CD4-positive, CD25-positive, alpha-beta regulatory T cell (primary cell): ENCODE results near the gene GLI3. TPM values are rescaled to one million over a fixed set of nuclear protein-coding genes. Genes with fewer than 3 reads are reported as not detected.

Experiments used
- ATAC-seq, 2 donors: fragments of 150-1000 bp; cut with Tn5 transposase; one replicate each; pipeline ENCODE4 v1.10.0; 2021; ENCODE audit warnings: low read depth in 2 of 2, moderate number of reproducible peaks in 2 of 2, moderate library complexity in 1 of 2
- DNase-seq, 3 donors: peaks; one replicate each; pipeline versions ENCODE4 v3.0.0 to v3.0.0-alpha.2; 2012 to 2022; ENCODE audit warnings: mixed read lengths in 1 of 3
- H3K27ac ChIP-seq: one replicate; pipeline ENCODE4 v1.7.0; 2013; ENCODE audit warnings: mild to moderate bottlenecking, low read length; ENCODE audit not compliant: insufficient read depth, poor library complexity, severe bottlenecking
- H3K27me3 ChIP-seq: one replicate; pipeline ENCODE4 v1.7.0; 2013; ENCODE audit warnings: low read length; ENCODE audit not compliant: control insufficient read depth, insufficient read depth
- H3K36me3 ChIP-seq: one replicate; pipeline ENCODE4 v1.7.0; 2013; ENCODE audit warnings: mild to moderate bottlenecking, low read length, moderate library complexity; ENCODE audit not compliant: control insufficient read depth, insufficient read depth
- H3K4me1 ChIP-seq: 2 replicates; pipeline ENCODE4 v1.7.0; 2013; ENCODE audit warnings: mild to moderate bottlenecking, low read length; ENCODE audit not compliant: insufficient read depth, control insufficient read depth, poor library complexity, severe bottlenecking
- H3K4me3 ChIP-seq: one replicate; pipeline ENCODE4 v1.7.0; 2013; ENCODE audit warnings: low read depth, mild to moderate bottlenecking, low read length, moderate library complexity
- H3K9me3 ChIP-seq, 2 experiments: 1 replicate in 1 of 2; 2 replicates in 1 of 2; pipeline ENCODE4 v1.7.0; 2013; ENCODE audit warnings: low read length in 2 of 2, mild to moderate bottlenecking in 1 of 2, moderate library complexity in 1 of 2; ENCODE audit not compliant: control insufficient read depth in 2 of 2
- H3K27ac Mint-ChIP-seq, 3 donors: one replicate each; pipeline ENCODE4 v1.8.0; 2020 to 2022; ENCODE audit warnings: mild to moderate bottlenecking in 3 of 3, mixed read lengths in 3 of 3, moderate library complexity in 2 of 3
- H3K27me3 Mint-ChIP-seq: one replicate; pipeline ENCODE4 v1.8.0; 2022; ENCODE audit warnings: mild to moderate bottlenecking, mixed read lengths
- H3K36me3 Mint-ChIP-seq: one replicate; pipeline ENCODE4 v1.8.0; 2020; ENCODE audit warnings: mixed read lengths
- H3K4me1 Mint-ChIP-seq, 4 donors: one replicate each; pipeline ENCODE4 v1.8.0; 2020 to 2022; ENCODE audit warnings: mixed read lengths in 4 of 4, mild to moderate bottlenecking in 1 of 4
- H3K4me3 Mint-ChIP-seq, 4 donors: one replicate each; pipeline ENCODE4 v1.8.0; 2020 to 2022; ENCODE audit warnings: mild to moderate bottlenecking in 4 of 4, mixed read lengths in 4 of 4, moderate library complexity in 3 of 4
- H3K9me3 Mint-ChIP-seq, 7 donors: one replicate each; pipeline ENCODE4 v1.8.0; 2020 to 2022; ENCODE audit warnings: mixed read lengths in 7 of 7, mild to moderate bottlenecking in 3 of 7, moderate library complexity in 2 of 7
- polyA plus RNA-seq, 4 donors: library from polyadenylated mRNA; unstranded; fragments of 300-500 nt; fragmentation: Illumina TruSeq; gene quantifications; one replicate each; pipeline ENCODE4 v1.2.3, GENCODE V29; 2021
- total RNA-seq: library from RNA; stranded (reverse); gene quantifications from one replicate; pipeline ENCODE4 v1.2.3, GENCODE V29; 2022

GLI3 gene
- total and polyA plus RNA-seq, 5 donors from 2014 or later = not detected

- Mint-ChIP-seq H3K36me3 (no peaks in the 10 kb centered on the region), H3K27me3 (no peaks in the 10 kb centered on the region), H3K27ac (no peak overlapping the region), H3K4me3 (no peak overlapping the region), H3K9me3 (no peaks in the 10 kb centered on the region), H3K4me1 (no peaks in the 10 kb centered on the region)
- DNase-seq = no peak
- Histone ChIP-seq H3K4me3 (no peak overlapping the region), H3K9me3 (no peaks in the 10 kb centered on the region), H3K27ac (no peak overlapping the region), H3K27me3 (no peaks in the 10 kb centered on the region), H3K4me1 (no peaks in the 10 kb centered on the region), H3K36me3 (no peaks in the 10 kb centered on the region)
- ATAC-seq = no peak
These were observed 102.6 kb downstream of the GLI3 start for GRCh38 chr7:42134276-42134876.

DNA sequence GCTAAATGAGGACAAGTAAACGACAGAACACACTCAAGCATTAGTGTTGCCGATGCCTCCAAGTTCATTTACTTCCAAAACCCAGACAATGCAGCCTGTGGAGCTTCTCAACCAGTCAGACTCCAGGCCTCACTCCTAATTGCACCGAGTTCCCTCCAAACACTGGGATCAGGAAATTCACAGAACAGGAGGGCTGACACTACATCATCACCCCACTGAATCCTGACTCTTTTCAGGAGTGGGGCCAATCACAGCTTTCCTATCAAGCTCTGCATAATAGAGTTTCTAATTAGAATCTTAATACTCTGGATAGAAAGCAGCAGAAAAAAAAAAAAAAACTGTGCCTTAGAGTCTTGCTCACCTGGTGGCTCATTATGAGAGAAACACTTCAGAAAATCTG, 103.7 kb downstream of the GLI3 start:
- no peak overlapping the region for H3K27ac ChIP-seq

GRCh38 chr7:42128703-42129102, 108.3 kb downstream of the GLI3 start:
- Histone ChIP-seq H3K4me1 (no peaks in the 10 kb centered on the region), H3K27me3 (no peaks in the 10 kb centered on the region), H3K4me3 (no peak overlapping the region), H3K9me3 (no peaks in the 10 kb centered on the region), H3K27ac (no peak overlapping the region), H3K36me3 (no peaks in the 10 kb centered on the region)
- no peaks in the 10 kb centered on the region for H3K36me3 Mint-ChIP-seq
- ATAC-seq = no peak
- peak in 1 of 3 donors; percentile 1 for DNase-seq
- no peak overlapping the region for H3K27ac Mint-ChIP-seq
- H3K4me1 Mint-ChIP-seq = no peaks in the 10 kb centered on the region
- H3K9me3 Mint-ChIP-seq = peaks cover 0 to 4% (median 0%) of the 10 kb centered on the region in 7 donors
- H3K4me3 Mint-ChIP-seq = no peak overlapping the region
- H3K27me3 Mint-ChIP-seq = no peaks in the 10 kb centered on the region

More for the DNA sequence above, 103.7 kb downstream of the GLI3 start:
- no peaks in the 10 kb centered on the region for H3K27me3 ChIP-seq
- H3K27me3 Mint-ChIP-seq = no peaks in the 10 kb centered on the region
- no peaks in the 10 kb centered on the region for H3K4me1 Mint-ChIP-seq
- no peaks in the 10 kb centered on the region for H3K9me3 ChIP-seq
- H3K9me3 Mint-ChIP-seq = no peaks in the 10 kb centered on the region
- H3K27ac Mint-ChIP-seq = no peak overlapping the region
- H3K36me3 Mint-ChIP-seq = no peaks in the 10 kb centered on the region
- no peak overlapping the region for H3K4me3 Mint-ChIP-seq
- no peaks in the 10 kb centered on the region for H3K4me1 ChIP-seq
- DNase-seq (no peak), ATAC-seq (no peak)
- no peaks in the 10 kb centered on the region for H3K36me3 ChIP-seq
- H3K4me3 ChIP-seq = no peak overlapping the region

DNA sequence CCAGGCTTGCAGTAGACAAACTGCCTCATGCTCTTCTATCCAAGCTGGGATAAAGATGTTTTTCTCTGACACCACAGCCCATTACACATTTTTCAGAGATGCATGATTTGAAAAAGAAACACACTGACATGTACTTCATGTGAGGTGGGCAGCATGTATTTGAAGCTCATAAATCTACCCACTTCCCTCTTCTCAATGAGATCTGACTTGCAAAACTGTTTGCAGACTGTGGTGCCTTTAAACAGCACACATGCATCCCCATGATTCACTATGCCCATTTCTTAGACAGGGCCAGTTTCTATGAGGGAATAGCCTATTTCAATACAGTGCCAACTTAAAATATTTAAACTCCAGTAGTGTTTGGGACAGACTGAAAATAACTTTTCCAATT, 109.8 kb downstream of the GLI3 start:
- no peak overlapping the region for H3K27ac ChIP-seq
- no peaks in the 10 kb centered on the region for H3K27me3 ChIP-seq
- H3K4me3 ChIP-seq = no peak overlapping the region
- H3K27ac Mint-ChIP-seq = no peak overlapping the region
- H3K9me3 Mint-ChIP-seq = peaks cover 0 to 4% (median 0%) of the 10 kb centered on the region in 7 donors
- no peaks in the 10 kb centered on the region for H3K4me1 Mint-ChIP-seq
- no peak for ATAC-seq
- no peaks in the 10 kb centered on the region for H3K36me3 Mint-ChIP-seq
- H3K9me3 ChIP-seq = no peaks in the 10 kb centered on the region
- DNase-seq = no peak
- no peaks in the 10 kb centered on the region for H3K27me3 Mint-ChIP-seq
- no peaks in the 10 kb centered on the region for H3K36me3 ChIP-seq
- no peaks in the 10 kb centered on the region for H3K4me1 ChIP-seq
- no peak overlapping the region for H3K4me3 Mint-ChIP-seq

GRCh38 chr7:42126475-42127231, 110.4 kb downstream of the GLI3 start:
- no peak overlapping the region for H3K4me3 ChIP-seq
- H3K27me3 ChIP-seq = no peaks in the 10 kb centered on the region
- no peaks in the 10 kb centered on the region for H3K27me3 Mint-ChIP-seq
- no peaks in the 10 kb centered on the region for H3K36me3 Mint-ChIP-seq
- no peaks in the 10 kb centered on the region for H3K36me3 ChIP-seq
- no peaks in the 10 kb centered on the region for H3K4me1 ChIP-seq
- no peak overlapping the region for H3K27ac ChIP-seq
- H3K9me3 ChIP-seq = no peaks in the 10 kb centered on the region
- no peaks in the 10 kb centered on the region for H3K4me1 Mint-ChIP-seq
- DNase-seq (no peak), ATAC-seq (no peak)
- H3K27ac Mint-ChIP-seq = no peak overlapping the region
- no peak overlapping the region for H3K4me3 Mint-ChIP-seq
- H3K9me3 Mint-ChIP-seq = peaks cover 0 to 4% (median 0%) of the 10 kb centered on the region in 7 donors

GRCh38 chr7:42125321-42125720, 111.7 kb downstream of the GLI3 start:
- H3K9me3 Mint-ChIP-seq = peaks cover 0 to 5% (median 0%) of the 10 kb centered on the region in 7 donors
- H3K36me3 ChIP-seq = no peaks in the 10 kb centered on the region
- H3K27ac ChIP-seq = no peak overlapping the region
- no peaks in the 10 kb centered on the region for H3K9me3 ChIP-seq
- no peak for DNase-seq
- H3K4me3 Mint-ChIP-seq = no peak overlapping the region
- no peaks in the 10 kb centered on the region for H3K27me3 ChIP-seq
- H3K4me1 Mint-ChIP-seq = no peaks in the 10 kb centered on the region
- no peaks in the 10 kb centered on the region for H3K4me1 ChIP-seq
- no peak overlapping the region for H3K27ac Mint-ChIP-seq
- H3K36me3 Mint-ChIP-seq = no peaks in the 10 kb centered on the region
- H3K27me3 Mint-ChIP-seq = no peaks in the 10 kb centered on the region
- H3K4me3 ChIP-seq = no peak overlapping the region
- ATAC-seq = no peak

GRCh38 chr7:42123716-42124115, 113.3 kb downstream of the GLI3 start:
- Histone ChIP-seq H3K9me3 (no peaks in the 10 kb centered on the region), H3K4me1 (no peaks in the 10 kb centered on the region), H3K27ac (no peak overlapping the region), H3K4me3 (no peak overlapping the region), H3K27me3 (no peaks in the 10 kb centered on the region), H3K36me3 (no peaks in the 10 kb centered on the region)
- DNase-seq (no peak), ATAC-seq (no peak)
- Mint-ChIP-seq H3K27me3 (no peaks in the 10 kb centered on the region), H3K4me1 (no peaks in the 10 kb centered on the region), H3K36me3 (no peaks in the 10 kb centered on the region), H3K27ac (no peak overlapping the region), H3K4me3 (no peak overlapping the region), H3K9me3 (peaks cover 0 to 8% (median 0%) of the 10 kb centered on the region in 7 donors)

DNA sequence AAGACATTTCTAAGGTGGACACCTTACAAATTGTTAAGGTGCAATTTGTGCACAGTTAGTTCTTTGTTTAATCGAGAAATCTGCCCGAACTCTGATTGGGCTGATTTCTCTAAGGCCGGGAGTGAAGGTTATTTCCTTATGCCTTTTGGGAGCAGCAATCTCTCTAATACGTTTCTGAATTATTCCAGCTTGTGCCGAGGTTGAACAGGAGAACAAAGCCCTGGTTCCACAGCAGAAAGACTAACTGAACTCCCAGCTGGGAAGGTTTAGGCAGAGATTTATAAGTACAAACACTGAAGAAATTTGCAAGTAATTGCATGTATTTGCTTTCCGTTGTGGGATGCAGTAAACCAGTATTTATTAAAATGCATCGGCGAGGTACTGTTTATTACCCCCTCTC, 116.8 kb downstream of the GLI3 start:
- Histone ChIP-seq H3K4me1 (no peaks in the 10 kb centered on the region), H3K27ac (no peak overlapping the region), H3K9me3 (no peaks in the 10 kb centered on the region), H3K36me3 (no peaks in the 10 kb centered on the region), H3K27me3 (no peaks in the 10 kb centered on the region), H3K4me3 (no peak overlapping the region)
- no peak for ATAC-seq
- H3K27me3 Mint-ChIP-seq = no peaks in the 10 kb centered on the region
- H3K27ac Mint-ChIP-seq = no peak overlapping the region
- DNase-seq = no peak
- H3K4me1 Mint-ChIP-seq = no peaks in the 10 kb centered on the region
- no peaks in the 10 kb centered on the region for H3K36me3 Mint-ChIP-seq
- peaks cover 0 to 6% (median 0%) of the 10 kb centered on the region in 7 donors for H3K9me3 Mint-ChIP-seq
- no peak overlapping the region for H3K4me3 Mint-ChIP-seq
